Endothelial cell of umbilical vein (primary cell): ENCODE data around the gene LYPLAL1. TPM values are rescaled to one million over a fixed set of nuclear protein-coding genes. Genes with fewer than 3 reads are reported as not detected.

Source experiments
- BruUV-seq: library from RNA; stranded (reverse); fragments of 400-500 nt; replicated peaks from 2 replicates; lab custom pipeline; 2021; lab: Mats Ljungman, UMichigan
- CTCF ChIA-PET: fragments of 300-600, 350-600 bp; sonication (Branson Sonifier 250); formaldehyde crosslinking; loops from one replicate; lab custom pipeline; 2021; ENCODE audit warnings: antibody characterized with exemption, inconsistent platforms; lab: Charles Lee
- POLR2A ChIA-PET: fragments of 300-600, 350-600 bp; sonication (Branson Sonifier 250); formaldehyde crosslinking; loops from one replicate; lab custom pipeline; 2021; ENCODE audit warnings: antibody characterized with exemption, inconsistent platforms; lab: Charles Lee
- DNase-seq: peaks from one replicate; pipeline ENCODE4 v3.0.0-alpha.2; 2011; ENCODE audit warnings: low read depth, low spot score
- FAIRE-seq: peaks from 2 replicates; lab custom pipeline; 2011; peaks lifted over from hg19 to GRCh38; lab: Jason Lieb, UNC
- H2AFZ ChIP-seq: 2 replicates; pipeline ENCODE4 v1.6.0; 2012; ENCODE audit warnings: low read depth, low read length, control low read depth, inconsistent platforms
- H3K27ac ChIP-seq: 2 replicates; pipeline ENCODE4 v1.5.1; 2011; ENCODE audit warnings: low read depth, mild to moderate bottlenecking, control low read depth, low read length, moderate library complexity; ENCODE audit not compliant: insufficient read depth
- H3K27me3 ChIP-seq, 2 experiments: 2 replicates each; pipeline versions ENCODE4 v1.6.0 to v1.6.1; 2011; ENCODE audit warnings: low read length in 2 of 2, mixed read lengths in 1 of 2; ENCODE audit not compliant: control insufficient read depth in 2 of 2, insufficient read depth in 2 of 2
- H3K36me3 ChIP-seq, 2 experiments: 2 replicates in 1 of 2; 3 replicates in 1 of 2; pipeline ENCODE4 v1.5.1; 2011; ENCODE audit warnings: low read length in 2 of 2, mild to moderate bottlenecking in 1 of 2, moderate library complexity in 1 of 2; ENCODE audit not compliant: control insufficient read depth in 2 of 2, insufficient read depth in 2 of 2; ENCODE audit errors: extremely low read depth in 1 of 2
- H3K4me1 ChIP-seq: 3 replicates; pipeline ENCODE4 v1.5.1; 2011; ENCODE audit warnings: mild to moderate bottlenecking, low read length; ENCODE audit not compliant: control insufficient read depth, insufficient read depth; ENCODE audit errors: extremely low read depth
- H3K4me2 ChIP-seq: 2 replicates; pipeline ENCODE4 v1.6.1; 2011; ENCODE audit warnings: low read length, control low read depth, mixed read lengths; ENCODE audit not compliant: insufficient read depth
- H3K4me3 ChIP-seq, 3 experiments: fragments of 200-600 bp in 1 of 3; sonication (generic), shearing (Covaris generic) in 1 of 3; replicated peaks in 1 of 3; 2 replicates each; pipeline ENCODE4 v1.5.1; 2011 to 2016; ENCODE audit warnings: control low read depth in 3 of 3, low read length in 3 of 3, mild to moderate bottlenecking in 2 of 3, inconsistent platforms in 1 of 3, low read depth in 1 of 3, moderate library complexity in 1 of 3; ENCODE audit not compliant: insufficient read depth in 1 of 3
- H3K79me2 ChIP-seq: 2 replicates; pipeline ENCODE4 v1.6.0; 2012; ENCODE audit warnings: low read length, inconsistent platforms; ENCODE audit not compliant: control insufficient read depth, insufficient read depth
- H3K9ac ChIP-seq: replicated peaks from 2 replicates; pipeline ENCODE3; 2011; ENCODE audit warnings: low read length, control low read depth; ENCODE audit not compliant: insufficient read depth; ENCODE audit errors: extremely low read depth
- H3K9me1 ChIP-seq: replicated peaks from 3 replicates; pipeline ENCODE4 v1.6.0; 2011; ENCODE audit warnings: mild to moderate bottlenecking, low read length; ENCODE audit not compliant: control insufficient read depth, insufficient read depth; ENCODE audit errors: extremely low read depth
- H3K9me3 ChIP-seq: replicated peaks from 2 replicates; pipeline ENCODE4 v1.5.1; 2012; ENCODE audit warnings: low read length, inconsistent platforms; ENCODE audit not compliant: control insufficient read depth, insufficient read depth
- H4K20me1 ChIP-seq: replicated peaks from 2 replicates; pipeline ENCODE3; 2011; ENCODE audit warnings: mild to moderate bottlenecking, low read length; ENCODE audit not compliant: control insufficient read depth, insufficient read depth; ENCODE audit errors: extremely low read depth
- CTCF ChIP-seq, 2 donors: IDR thresholded peaks; 1 replicate in 1 of 2; 2 replicates in 1 of 2; pipeline ENCODE4 v1.5.1; 2011; ENCODE audit warnings: low read length in 2 of 2, mild to moderate bottlenecking in 2 of 2, moderate library complexity in 2 of 2, control low read depth in 1 of 2, inconsistent platforms in 1 of 2, low read depth in 1 of 2; ENCODE audit not compliant: insufficient read depth in 1 of 2; ENCODE audit errors: extremely low read depth in 1 of 2
- EZH2 ChIP-seq: IDR thresholded peaks from 2 replicates; pipeline ENCODE4 v1.6.1; 2012; ENCODE audit warnings: borderline replicate concordance, low read depth, mild to moderate bottlenecking, moderate library complexity, low read length, inconsistent platforms; ENCODE audit not compliant: severe bottlenecking
- FOS ChIP-seq: IDR thresholded peaks from 2 replicates; pipeline ENCODE4 v1.6.1; 2011; ENCODE audit warnings: mild to moderate bottlenecking, low read length, moderate library complexity, borderline replicate concordance; ENCODE audit not compliant: insufficient read depth
- GATA2 ChIP-seq: IDR thresholded peaks from 2 replicates; pipeline ENCODE4 v1.7.0; 2011; ENCODE audit warnings: low read depth, mild to moderate bottlenecking, moderate library complexity, mixed read lengths, low read length; ENCODE audit not compliant: insufficient read length, insufficient read depth
- JUN ChIP-seq: IDR thresholded peaks from 2 replicates; pipeline ENCODE4 v1.6.1; 2011; ENCODE audit warnings: borderline replicate concordance, low read depth; ENCODE audit not compliant: insufficient read length, insufficient read depth
- MAX ChIP-seq: IDR thresholded peaks from 2 replicates; pipeline ENCODE4 v1.6.1; 2011; ENCODE audit not compliant: insufficient read depth, insufficient read length
- MYC ChIP-seq: IDR thresholded peaks from one replicate; pipeline ENCODE4 v1.6.1; 2011; ENCODE audit warnings: mild to moderate bottlenecking, low read depth, low read length
- POLR2A ChIP-seq: IDR thresholded peaks from 2 replicates; pipeline ENCODE4 v1.6.1; 2012; ENCODE audit warnings: low read depth, mild to moderate bottlenecking, control low read depth, low read length
- POLR2AphosphoS5 ChIP-seq: IDR thresholded peaks from 2 replicates; pipeline ENCODE4 v1.6.1; 2012; ENCODE audit warnings: low read depth, mild to moderate bottlenecking, control low read depth, low read length, moderate library complexity; ENCODE audit not compliant: insufficient read depth
- dilution Hi-C: fragments of 300-500 bp; cut with MboI; formaldehyde crosslinking; loops from one replicate; pipeline ENCODE4 v1.15.0; 2019; ENCODE audit warnings: low sequenced_read_pairs; ENCODE audit not compliant: extremely low pct_ligation_motif_present
- intact Hi-C: fragments of 100-400 bp; cut with micrococcal nuclease; formaldehyde crosslinking; loops from one replicate; pipeline ENCODE4 v1.10.0; 2022
- polyA plus RNA-seq, 4 experiments: library from polyadenylated mRNA; depleted of rRNA in 3 of 4; stranded (reverse) in 3 of 4; unstranded in 1 of 4; fragments of >200 nt; gene quantifications; 2 replicates each; pipeline versions ENCODE4 v1.2.1 to v1.2.3, GENCODE V29; 2011 to 2012; ENCODE audit warnings: missing spikeins in 1 of 4
- total RNA-seq: library from RNA; stranded (reverse); gene quantifications from 2 replicates; pipeline ENCODE4 v1.2.3, GENCODE V29; 2021

LYPLAL1 gene
- total and polyA plus RNA-seq, 2 donors (not counting 3 experiments of a cell fraction or from before 2014, with no cell fraction given): 7.4 to 25.4 TPM

- no peak overlapping the region for H3K4me2 ChIP-seq
- intact Hi-C loops: no loop called here
- TF ChIP-seq POLR2AphosphoS5 (no peak), MAX (no peak), POLR2A (no peak), EZH2 (no peak), CTCF (IDR thresholded peaks at IDR 0.05; ENCODE audit: extremely low read depth in 1 of 2, insufficient read depth in 1 of 2, low read depth in 1 of 2, low read length in 2 of 2) (no peak), JUN (no peak), MYC (no peak), GATA2 (no peak), FOS (no peak)
- no peaks in the 10 kb centered on the region for H3K79me2 ChIP-seq
- dilution Hi-C loops: no loop called here
- no peaks in the 10 kb centered on the region for H3K36me3 ChIP-seq
- no peaks in the 10 kb centered on the region for H3K9me1 ChIP-seq
- H4K20me1 ChIP-seq: no peaks in the 10 kb centered on the region
- no peak overlapping the region for H3K4me3 ChIP-seq
- H3K4me1 ChIP-seq: no peaks in the 10 kb centered on the region
- H3K27me3 ChIP-seq: no peaks in the 10 kb centered on the region
- H3K9ac ChIP-seq: no peak overlapping the region
- no TSS peak for BruUV-seq
- POLR2A ChIA-PET: no interaction called here
- H3K27ac ChIP-seq: no peak overlapping the region
- CTCF ChIA-PET: no interaction called here
- DNase-seq (no peak), FAIRE-seq (no peak)
- no peak overlapping the region for H2AFZ ChIP-seq
- no peaks in the 10 kb centered on the region for H3K9me3 ChIP-seq
Observed at GRCh38 chr1:219227360-219228057, 53.8 kb downstream of the LYPLAL1 start.
